LNCaP clone FGC (cell line): ENCODE measurements around the gene MDFIC.

Experiments
- DNase-seq: peaks from one replicate; pipeline ENCODE4 v3.0.0-alpha.2; 2011; ENCODE audit warnings: low read depth
- H3K4me3 ChIP-seq: 2 replicates; pipeline ENCODE4 v1.5.1; 2011; ENCODE audit warnings: mild to moderate bottlenecking, low read depth, low read length, control low read depth
- TF ChIP-seq, protein P1 (sequence below): IDR thresholded peaks from 2 replicates; pipeline ENCODE4 v1.5.1; 2012; ENCODE audit warnings: mild to moderate bottlenecking; ENCODE audit not compliant: control insufficient read depth, insufficient read depth; ENCODE audit errors: extremely low read depth

MDFIC gene

DNA sequence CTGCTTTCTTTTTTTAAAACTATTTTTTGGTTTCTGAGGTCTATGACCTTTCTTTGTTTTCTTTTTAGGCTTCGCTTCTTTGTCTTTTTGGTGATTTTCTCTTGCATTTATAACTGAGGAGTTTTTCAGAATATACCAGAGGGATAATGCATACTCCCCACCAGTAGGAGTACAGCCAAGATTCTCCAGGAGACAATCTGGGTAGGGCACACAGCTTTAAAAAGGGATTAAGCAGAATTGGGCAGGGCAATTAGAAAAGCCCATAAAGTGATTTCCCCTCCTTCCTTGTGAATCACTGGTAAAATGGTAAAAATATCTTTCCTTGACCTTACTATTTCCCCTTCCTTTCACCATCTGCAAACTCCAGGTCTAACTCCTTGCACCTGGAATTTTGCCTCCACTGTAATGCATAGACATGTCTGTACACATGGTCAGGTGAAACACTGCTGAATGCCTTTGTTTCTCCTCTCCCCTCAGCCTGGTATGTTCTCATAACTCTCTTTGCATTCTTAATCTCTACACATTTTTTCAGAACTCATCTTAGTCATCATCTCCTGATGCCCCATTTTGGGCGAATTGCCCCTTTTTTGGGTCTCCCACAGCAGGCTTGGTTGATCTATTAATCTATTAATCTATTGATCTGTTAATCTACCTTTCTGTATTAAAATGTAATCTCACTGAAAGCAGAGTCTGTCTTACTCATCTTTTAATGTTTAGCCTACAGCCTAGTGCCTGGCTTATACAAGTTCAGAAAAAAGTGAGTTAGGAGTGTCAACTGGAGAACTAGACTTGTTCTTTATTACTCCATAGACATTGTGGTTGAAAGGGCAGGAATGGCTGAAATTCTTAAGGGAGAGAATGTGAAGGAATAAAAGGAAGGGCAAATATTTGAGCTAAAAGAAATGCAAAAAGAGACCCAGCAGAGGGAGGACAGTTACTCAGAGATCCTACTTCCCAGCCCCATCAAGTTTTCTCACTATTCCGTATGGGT is 64.6 kb downstream of the MDFIC start:
- TF ChIP-seq, protein P1, sequence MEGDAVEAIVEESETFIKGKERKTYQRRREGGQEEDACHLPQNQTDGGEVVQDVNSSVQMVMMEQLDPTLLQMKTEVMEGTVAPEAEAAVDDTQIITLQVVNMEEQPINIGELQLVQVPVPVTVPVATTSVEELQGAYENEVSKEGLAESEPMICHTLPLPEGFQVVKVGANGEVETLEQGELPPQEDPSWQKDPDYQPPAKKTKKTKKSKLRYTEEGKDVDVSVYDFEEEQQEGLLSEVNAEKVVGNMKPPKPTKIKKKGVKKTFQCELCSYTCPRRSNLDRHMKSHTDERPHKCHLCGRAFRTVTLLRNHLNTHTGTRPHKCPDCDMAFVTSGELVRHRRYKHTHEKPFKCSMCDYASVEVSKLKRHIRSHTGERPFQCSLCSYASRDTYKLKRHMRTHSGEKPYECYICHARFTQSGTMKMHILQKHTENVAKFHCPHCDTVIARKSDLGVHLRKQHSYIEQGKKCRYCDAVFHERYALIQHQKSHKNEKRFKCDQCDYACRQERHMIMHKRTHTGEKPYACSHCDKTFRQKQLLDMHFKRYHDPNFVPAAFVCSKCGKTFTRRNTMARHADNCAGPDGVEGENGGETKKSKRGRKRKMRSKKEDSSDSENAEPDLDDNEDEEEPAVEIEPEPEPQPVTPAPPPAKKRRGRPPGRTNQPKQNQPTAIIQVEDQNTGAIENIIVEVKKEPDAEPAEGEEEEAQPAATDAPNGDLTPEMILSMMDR, result no peak
- H3K4me3 ChIP-seq, result no peak overlapping the region
- no peak for DNase-seq

DNA sequence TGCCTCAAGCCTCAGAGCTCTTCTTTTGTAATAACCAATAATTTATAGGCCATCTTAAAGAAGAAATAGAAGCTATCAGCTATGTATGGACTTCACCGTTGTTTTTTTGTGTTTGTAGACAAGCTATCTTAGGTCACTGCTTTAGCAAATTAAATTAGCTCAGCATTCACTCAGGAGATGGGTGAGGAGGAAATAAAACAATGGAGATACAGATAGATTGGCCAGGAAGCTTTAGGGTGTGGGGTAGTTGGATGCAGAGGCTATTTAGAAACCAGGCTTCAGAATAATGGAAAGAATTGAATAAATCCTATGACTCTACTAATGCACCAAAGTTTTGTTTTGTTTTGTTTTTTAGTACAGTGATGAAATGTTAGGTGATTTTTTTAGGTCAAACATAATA is 66.1 kb downstream of the MDFIC start:
- no peak for DNase-seq
- TF ChIP-seq, protein P1, result no peak
- H3K4me3 ChIP-seq, result no peak overlapping the region

DNA sequence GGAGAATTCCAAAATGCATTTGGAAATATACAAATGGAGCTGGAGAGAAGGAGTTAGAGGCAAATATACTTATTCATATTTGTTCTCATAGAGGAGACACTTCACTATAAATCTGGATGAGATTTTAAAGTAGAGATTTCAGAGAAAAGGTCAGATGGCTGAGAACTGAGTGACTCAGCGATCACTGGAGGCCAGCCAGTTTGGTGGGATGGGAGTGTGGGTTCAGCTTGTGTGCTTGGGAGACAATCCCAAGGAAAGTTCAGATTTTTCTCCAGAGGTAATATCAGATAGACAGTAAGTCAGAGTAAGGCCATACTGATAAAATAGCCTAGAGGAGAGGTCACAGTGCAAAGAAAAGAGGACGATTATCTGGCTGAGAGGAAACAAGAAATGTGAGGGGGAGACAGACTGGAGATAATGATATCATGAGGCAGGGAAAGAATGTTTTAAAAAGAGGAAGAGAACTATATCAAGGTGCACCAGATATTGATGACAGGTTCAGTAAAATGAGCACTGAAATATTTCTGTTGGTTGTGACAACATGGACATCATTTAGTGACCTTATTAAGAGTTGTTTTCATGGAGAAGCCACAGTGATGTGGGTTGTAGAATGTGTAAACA is 67.0 kb downstream of the MDFIC start:
- no peak overlapping the region for H3K4me3 ChIP-seq
- DNase-seq, result no peak
- TF ChIP-seq, protein P1, result no peak

DNA sequence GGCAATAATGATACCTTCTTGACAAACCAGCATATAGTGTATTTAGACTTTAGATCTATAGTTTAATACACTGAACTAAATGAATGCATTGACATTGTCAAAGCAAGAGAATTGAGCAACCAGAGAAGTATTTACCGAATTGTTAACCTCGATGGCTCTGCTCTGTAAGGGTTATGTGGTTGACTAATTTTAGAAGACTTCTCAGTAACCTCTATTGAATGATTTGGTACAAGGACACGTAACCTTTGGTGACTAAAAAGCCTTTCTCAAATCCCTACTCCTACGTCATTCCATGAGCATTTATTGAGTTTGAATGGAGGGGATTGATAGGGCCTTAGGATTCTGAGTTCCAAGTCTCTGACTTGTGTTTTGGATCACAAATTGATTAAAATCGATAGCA is 67.6 kb downstream of the MDFIC start:
- no peak for DNase-seq
- H3K4me3 ChIP-seq, result no peak overlapping the region
- TF ChIP-seq, protein P1, result no peak

DNA sequence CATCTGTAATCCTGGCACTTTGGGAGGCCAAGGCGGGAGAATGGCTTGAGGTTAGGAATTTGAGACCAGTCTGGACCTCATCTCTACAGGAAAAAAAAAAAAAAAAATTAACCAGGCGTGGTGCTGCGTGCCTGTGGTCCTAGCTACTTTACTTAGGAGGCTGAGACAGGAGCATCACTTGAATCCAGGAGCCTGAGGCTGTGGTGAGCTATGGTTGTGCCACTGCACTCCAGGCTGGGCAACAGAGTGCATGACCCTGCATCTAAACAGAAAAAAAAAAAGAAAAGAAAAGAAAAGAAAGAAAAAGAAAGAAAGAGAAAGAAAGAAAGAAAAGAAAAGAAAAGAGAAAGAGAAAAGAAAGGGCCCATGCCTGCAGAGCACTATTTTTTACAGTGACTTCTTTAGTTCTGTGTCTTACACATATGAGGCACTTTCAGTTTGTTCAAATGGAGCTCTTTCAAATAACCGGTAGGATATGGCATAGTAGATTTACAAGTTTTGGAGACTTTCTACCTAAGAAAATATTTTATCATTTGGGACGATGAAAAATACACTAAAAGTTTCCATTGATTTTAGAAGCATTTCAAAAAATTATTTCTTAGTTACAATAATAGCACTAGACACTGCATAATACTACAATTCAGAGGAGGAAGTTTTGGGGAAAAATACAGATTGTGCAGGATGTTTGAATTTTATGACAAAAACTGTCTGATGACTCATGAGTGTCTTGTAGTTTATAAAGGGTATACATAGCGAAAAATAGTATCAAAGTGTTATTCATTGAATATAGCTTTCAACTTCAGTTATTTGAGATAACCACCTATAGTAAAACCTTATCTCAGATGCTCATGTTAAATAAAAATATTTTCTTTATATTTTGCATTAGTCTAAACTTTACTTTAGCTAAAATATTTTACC is 75.9 kb downstream of the MDFIC start:
- no peak overlapping the region for H3K4me3 ChIP-seq
- TF ChIP-seq, protein P1, result no peak
- DNase-seq, result no peak

- DNase-seq, result no peak
- no peak overlapping the region for H3K4me3 ChIP-seq
- TF ChIP-seq, protein P1, result no peak
These were observed 82.2 kb downstream of the MDFIC start for GRCh38 chr7:115004121-115004520.
